22Rv1 (cell line): ENCODE results near the gene RUNX2.

Experiments
- H3K27ac ChIP-seq: fragments of 450-650 bp; 2 replicates; pipeline ENCODE4 v1.5.1; 2017
- ZFX ChIP-seq: fragments of 450-650 bp; IDR thresholded peaks from 2 replicates; pipeline ENCODE4 v1.6.1; 2017; ENCODE audit warnings: antibody characterized with exemption, borderline replicate concordance
- TF ChIP-seq, protein P1 (sequence below): fragments of 450-650 bp; IDR thresholded peaks from 2 replicates; pipeline ENCODE4 v1.5.1; 2017; ENCODE audit warnings: mild to moderate bottlenecking

The RUNX2 gene

DNA sequence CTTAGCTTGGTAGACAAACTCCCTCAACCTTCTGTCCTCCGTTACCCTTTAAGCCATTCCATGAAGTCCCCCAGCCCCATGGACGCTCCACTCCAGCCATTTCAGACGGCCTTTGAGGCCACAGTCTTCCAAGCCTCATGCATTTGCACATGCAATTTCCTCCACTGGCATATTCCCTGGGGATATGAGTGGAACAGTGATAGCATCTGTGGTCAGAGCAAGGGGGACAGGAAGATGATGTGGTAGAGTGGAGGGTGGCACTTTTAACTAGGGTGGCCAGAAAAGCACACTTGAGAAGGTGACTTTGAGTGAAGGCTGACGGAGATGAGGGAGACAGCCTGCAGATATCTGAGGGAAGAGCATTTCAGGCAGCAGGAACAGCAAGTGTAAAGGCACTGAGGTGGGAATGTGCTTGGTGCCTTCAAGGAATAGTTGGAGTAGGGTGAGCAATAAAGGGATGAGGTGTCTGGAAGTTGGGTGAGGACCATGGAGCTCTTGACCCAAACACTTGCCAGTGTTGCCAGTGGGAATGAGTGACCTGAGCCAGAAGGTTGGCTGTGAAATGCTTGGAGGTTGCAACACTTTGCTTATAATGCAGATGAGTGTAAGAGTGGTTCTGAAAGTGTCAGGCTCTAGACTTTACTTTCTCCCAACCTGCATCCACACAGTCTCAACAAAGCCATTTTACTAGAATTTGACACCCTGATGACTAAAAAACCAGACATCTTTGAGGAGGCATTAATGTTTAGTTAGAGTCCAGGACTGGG is 325.2 kb downstream of the RUNX2 start:
- no peak overlapping the region for H3K27ac ChIP-seq
- TF ChIP-seq, protein P1, sequence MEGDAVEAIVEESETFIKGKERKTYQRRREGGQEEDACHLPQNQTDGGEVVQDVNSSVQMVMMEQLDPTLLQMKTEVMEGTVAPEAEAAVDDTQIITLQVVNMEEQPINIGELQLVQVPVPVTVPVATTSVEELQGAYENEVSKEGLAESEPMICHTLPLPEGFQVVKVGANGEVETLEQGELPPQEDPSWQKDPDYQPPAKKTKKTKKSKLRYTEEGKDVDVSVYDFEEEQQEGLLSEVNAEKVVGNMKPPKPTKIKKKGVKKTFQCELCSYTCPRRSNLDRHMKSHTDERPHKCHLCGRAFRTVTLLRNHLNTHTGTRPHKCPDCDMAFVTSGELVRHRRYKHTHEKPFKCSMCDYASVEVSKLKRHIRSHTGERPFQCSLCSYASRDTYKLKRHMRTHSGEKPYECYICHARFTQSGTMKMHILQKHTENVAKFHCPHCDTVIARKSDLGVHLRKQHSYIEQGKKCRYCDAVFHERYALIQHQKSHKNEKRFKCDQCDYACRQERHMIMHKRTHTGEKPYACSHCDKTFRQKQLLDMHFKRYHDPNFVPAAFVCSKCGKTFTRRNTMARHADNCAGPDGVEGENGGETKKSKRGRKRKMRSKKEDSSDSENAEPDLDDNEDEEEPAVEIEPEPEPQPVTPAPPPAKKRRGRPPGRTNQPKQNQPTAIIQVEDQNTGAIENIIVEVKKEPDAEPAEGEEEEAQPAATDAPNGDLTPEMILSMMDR: no peak
- no peak for TF ChIP-seq ZFX

DNA sequence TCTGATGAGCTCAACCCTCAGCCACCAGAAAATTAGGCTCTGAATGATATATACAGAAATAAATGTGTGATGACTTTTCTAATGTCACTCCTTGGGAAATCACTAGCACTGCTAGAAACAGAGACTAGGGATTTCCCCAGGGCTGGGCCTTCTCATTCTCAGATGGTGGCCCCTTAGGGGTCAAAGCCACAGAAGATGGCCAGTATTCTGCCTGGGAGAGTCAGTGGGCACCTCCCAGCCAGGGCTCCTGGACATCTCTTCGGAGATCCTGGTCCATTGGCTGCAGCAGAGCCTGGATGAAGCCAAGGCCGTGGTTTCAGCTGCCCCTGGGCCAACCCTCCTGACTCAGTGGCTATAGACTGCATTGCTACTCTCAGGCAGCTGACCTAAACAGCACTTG is 326.5 kb downstream of the RUNX2 start:
- TF ChIP-seq ZFX: no peak
- TF ChIP-seq, protein P1: no peak
- H3K27ac ChIP-seq: no peak overlapping the region

DNA sequence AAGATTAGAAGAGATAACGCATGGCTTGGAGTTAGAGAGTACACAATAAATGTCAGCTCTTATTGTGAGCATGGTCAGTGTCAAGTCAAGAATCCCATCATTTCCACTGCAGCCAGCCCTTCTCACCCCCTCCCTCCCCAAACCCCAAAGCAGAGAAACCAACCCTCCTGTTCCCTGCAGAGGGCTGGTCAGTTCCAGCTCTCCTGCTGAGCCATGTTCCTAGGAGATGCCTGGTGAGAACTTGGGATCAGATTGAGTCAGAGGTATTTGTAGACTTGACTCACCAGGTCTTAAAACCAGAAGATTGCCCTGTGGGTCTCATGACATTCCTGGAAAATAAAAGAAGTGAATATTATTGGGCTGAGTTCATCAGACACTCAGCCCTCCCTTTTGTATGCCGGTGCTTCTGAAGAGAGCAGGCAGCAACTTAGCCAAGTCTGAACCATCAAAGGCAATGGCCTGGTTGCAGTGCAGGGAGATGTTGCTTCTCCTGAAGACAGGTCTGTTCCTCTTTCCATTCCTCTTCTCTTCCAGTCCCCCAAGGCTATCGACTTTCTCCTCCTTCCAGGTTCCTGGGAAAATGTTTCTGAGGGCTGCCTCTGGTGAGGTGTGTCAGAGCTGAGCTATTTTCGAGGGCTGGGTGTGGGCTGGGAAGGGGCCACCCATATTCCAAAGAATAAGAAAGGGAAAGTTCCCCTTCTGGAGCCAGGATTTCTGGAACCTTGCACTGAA is 327.8 kb downstream of the RUNX2 start:
- TF ChIP-seq ZFX: no peak
- TF ChIP-seq, protein P1: no peak
- no peak overlapping the region for H3K27ac ChIP-seq

DNA sequence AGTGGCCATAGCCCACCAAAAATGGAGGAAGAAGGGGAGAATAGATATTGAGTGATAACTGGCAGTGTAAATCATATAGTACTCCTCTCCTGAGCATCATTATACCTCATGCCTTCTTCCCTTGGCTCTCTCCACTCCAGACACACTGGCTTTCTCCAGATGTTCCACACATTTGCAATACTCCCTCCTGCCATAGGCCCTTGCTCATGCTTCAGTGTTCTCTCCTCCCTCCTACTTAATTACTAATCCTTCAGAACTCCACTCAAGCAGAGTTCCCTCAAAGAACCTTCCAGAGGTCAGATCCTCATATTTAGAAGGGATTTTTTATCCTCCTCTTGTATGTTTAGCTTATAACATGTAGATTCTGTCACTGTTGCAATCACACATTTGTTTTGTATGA is 329.1 kb downstream of the RUNX2 start:
- no peak overlapping the region for H3K27ac ChIP-seq
- TF ChIP-seq ZFX: no peak
- TF ChIP-seq, protein P1: no peak

DNA sequence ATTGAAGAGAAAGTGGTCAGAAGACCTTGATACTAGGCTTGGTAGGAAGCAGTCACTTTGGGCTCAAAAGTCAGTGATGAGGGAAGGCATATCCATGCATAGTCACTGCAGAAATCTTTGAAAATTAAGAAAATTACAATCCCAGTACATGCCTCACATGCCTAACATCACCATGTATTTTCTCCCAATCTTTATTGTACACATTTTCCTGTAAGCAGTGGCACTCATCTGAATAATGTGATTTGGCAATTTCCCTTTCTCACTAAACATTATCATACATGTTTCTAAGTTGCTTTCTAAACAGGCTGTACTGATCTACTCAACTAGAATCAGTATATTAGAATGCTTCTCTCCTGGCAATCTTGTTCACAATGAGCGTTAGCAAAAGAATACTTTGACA is 330.3 kb downstream of the RUNX2 start:
- H3K27ac ChIP-seq: no peak overlapping the region
- no peak for TF ChIP-seq ZFX
- TF ChIP-seq, protein P1: no peak

DNA sequence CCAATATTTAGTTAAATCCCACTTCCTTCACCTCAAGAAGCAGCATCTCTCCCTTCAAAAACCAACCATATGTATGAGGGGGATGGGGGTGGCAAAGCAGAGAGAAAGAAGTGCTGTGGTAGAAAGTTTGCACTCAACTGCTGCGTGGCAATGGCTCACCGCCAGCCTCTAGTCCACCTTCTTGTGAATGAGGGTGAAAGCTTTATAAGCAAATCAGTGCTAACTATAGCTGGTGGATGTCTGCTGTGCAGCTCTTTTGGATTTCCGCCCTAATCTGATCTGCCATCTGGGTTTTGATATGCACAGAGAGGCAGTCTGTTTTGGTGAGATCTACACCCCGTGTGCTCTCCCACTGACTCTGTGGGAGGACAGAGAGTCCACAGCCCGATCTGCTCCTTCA is 330.8 kb downstream of the RUNX2 start:
- H3K27ac ChIP-seq: no peak overlapping the region

More for the DNA sequence above, 330.8 kb downstream of the RUNX2 start:
- no peak for TF ChIP-seq ZFX
- TF ChIP-seq, protein P1: no peak
